Left colon (tissue), 2 donors: ENCODE measurements around the gene CGB2. TPM values are rescaled to one million over a fixed set of nuclear protein-coding genes. Genes with fewer than 3 reads are reported as not detected.
"Not testable (repeated sequence)": the region's sequence is repeated elsewhere in the genome, so short reads cannot be mapped to it uniquely, and the experiment has no call there.

ENCODE experiments used
- ATAC-seq: fragments of 200-7000 bp; cut with Tn5 transposase; one replicate; pipeline ENCODE4 v1.9.1; 2020; ENCODE audit warnings: mild to moderate bottlenecking, moderate library complexity
- DNase-seq, 2 donors: peaks; one replicate each; pipeline ENCODE4 v3.0.0-alpha.2; 2020
- intact Hi-C, 2 donors: fragments of 100-400 bp; cut with DNase I in 1 of 2; cut with micrococcal nuclease in 1 of 2; formaldehyde crosslinking; loops; one replicate each; pipeline versions ENCODE4 v1.11.2 to v1.14.0; 2022; cut with DNase I, micrococcal nuclease
- total RNA-seq, 2 donors: library from RNA; stranded (reverse); fragmentation: NEBNext Ultra II Directional; extraction: Animal tissue kit (Norgen Biotek cat#: 25700); gene quantifications; one replicate each; pipeline ENCODE4 v1.2.1, GENCODE V29; 2021
- donor health status: DM: no; HTN: no; CAD: no.
- donor health status: DM: yes; HTN: yes; CAD: no.

CGB2 gene
- total RNA-seq, 2 donors from 2014 or later, result not detected

GRCh38 chr19:49004964-49005614 is 26.6 kb upstream of the CGB2 start:
- no peak for DNase-seq
- ATAC-seq, result no peak
- intact Hi-C loops, result no loop called here

GRCh38 chr19:49006905-49007304 is 24.8 kb upstream of the CGB2 start:
- intact Hi-C loops, result no loop called here
- no peak for ATAC-seq
- DNase-seq, result no peak

DNA sequence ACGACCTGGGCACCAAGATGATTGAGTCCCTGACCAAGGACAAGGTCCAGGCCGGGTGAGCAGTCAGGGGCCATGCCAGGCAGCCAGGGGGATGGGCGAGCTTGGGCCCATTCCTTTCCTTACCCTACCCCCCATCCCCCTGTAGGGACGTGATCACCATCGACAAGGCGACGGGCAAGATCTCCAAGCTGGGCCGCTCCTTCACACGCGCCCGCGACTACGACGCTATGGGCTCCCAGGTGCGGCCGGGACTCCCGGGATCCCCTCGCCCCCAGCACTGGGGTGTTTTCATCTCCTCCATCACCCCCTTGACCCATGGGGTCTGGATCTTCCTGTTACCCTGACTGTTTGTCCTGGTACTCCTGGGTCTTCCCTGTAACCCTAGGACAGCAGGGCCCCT is 21.9 kb upstream of the CGB2 start:
- ATAC-seq (no peak), DNase-seq (no peak)
- intact Hi-C loops, result no loop called here

DNA sequence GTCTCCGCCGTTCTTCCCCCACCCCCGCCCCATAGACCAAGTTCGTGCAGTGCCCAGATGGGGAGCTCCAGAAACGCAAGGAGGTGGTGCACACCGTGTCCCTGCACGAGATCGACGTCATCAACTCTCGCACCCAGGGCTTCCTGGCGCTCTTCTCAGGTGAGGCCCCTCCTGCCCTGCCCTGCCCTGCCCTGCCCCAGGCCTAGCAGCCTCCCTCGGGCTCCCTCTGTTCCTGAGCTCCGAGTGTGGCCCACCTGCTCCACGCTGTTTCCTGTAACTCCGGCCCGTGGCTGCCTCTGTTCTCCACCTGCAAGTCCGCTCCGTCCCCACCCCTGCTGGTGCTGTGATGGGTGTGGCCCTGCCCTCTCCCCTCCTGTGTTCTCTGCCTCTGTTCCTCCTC is 21.2 kb upstream of the CGB2 start:
- intact Hi-C loops, result no loop called here
- no peak for ATAC-seq

DNA sequence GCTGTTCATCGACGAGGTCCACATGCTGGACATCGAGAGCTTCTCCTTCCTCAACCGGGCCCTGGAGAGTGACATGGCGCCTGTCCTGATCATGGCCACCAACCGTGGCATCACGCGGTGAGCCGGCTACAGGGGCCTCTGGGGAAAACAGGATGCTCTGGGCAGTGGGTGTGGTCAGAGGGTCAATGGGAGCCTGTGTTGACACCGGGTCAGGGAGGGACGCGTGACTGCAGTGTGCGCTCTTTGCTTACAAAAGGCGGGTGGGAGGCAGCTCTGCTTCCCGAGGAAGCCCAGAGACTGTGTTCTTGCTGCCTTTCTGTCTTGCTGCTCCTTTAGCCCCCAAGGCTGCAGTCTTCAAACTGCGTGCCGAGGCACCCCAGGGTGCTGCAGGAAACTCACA is 20.5 kb upstream of the CGB2 start:
- intact Hi-C loops, result no loop called here
- DNase-seq (no peak), ATAC-seq (no peak)

More for the DNA sequence above, 21.2 kb upstream of the CGB2 start:
- DNase-seq, result no peak

- ATAC-seq, result no peak
- intact Hi-C loops, result no loop called here
Observed at GRCh38 chr19:49014123-49014869, 17.4 kb upstream of the CGB2 start.

DNA sequence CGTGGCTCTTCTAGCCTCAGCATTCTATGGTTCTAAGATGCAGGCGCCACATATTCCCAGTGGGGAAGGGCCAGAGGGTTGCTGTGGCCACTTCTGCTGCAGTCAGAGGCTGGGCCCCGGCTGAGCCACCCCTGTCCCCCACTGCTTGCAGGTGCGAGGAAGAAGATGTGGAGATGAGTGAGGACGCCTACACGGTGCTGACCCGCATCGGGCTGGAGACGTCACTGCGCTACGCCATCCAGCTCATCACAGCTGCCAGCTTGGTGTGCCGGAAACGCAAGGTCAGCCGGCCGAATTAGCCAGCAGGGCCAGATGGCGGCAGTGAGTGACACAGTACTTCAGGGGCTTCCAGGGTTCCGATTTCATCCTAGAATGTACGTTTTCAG is 16.8 kb upstream of the CGB2 start:
- ATAC-seq (no peak), DNase-seq (no peak)
- intact Hi-C loops, result no loop called here

More at GRCh38 chr19:49014123-49014869, 17.4 kb upstream of the CGB2 start:
- DNase-seq, result no peak

- DNase-seq, result no peak
- intact Hi-C loops, result no loop called here
Observed at GRCh38 chr19:49016067-49016839, 15.4 kb upstream of the CGB2 start.

DNA sequence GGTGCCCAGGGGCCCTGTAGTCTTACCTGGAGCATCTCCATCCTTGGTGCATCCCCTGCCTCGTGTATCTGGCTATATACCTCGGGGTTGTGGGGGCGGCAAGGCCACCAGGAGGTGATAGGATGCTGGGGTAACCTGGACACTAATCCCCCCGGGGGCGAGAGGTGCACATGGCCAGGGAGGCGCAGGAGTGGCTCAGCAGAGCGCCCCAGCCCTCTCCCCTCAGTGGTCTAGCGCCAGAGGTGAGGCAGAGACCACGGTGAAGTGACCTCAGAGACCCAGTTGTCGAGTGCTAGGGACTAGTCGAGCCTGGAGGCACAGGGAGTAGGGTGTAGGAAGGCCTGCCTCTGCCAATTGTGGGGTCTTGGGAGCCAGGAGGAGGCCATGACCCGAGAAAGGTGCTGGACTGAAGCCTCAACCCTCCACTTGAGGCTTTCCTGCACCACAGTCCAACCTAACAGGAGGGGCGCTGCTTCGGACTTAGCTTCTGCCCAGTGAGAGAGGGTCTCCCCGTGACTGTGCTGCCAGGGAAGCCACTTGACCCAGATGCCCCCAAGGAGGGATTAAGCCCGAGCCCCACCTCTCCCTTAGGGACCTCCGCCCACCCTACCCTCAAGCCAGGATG is 14.5 kb upstream of the CGB2 start, which contains the start of gene LHB:
TSS of gene LHB (minus strand) at position 51 of the 625 bp plus-strand sequence. CDS start at position 41, 10 bp downstream.
- DNase-seq (no peak), ATAC-seq (no peak)
- intact Hi-C loops, result no loop called here

More at GRCh38 chr19:49016067-49016839, 15.4 kb upstream of the CGB2 start:
- ATAC-seq, result no peak

DNA sequence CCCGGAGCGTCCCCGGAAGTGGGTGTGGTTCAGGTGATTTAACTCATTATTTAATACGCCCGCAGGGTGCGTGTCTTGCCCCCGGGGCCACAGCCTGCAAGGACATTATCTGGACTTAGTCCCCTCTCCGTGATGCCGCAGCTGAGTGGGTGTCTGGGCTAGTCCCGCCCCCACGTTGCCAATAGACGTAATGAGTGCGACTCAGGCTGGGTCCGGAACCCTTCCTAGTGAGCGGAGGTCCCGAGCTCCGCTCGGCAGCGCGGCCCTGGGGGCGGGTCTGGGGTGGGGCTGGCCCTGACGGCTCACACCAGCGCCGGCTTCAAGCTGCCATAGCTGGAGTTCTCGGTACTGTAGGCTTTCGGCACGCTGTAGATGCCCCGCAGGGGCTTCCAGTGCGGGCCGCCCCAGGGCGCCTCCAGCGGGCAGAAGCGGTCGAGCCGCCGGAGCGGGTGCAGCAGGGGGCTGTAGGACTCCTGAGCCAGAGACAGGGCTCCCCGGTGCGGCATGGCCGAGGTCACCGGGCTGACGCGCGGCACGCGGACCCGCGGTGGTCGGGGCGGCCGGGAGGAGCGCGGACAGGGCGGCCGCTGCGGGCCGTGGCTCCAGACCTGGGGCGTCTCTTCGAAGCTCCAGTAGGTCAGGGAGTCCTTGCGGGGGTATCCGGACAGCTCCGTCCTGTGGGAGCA is 13.9 kb upstream of the CGB2 start:
- DNase-seq (peak; percentile 46 to 63), ATAC-seq (peak; percentile 54)
- intact Hi-C loops, result no loop called here

DNA sequence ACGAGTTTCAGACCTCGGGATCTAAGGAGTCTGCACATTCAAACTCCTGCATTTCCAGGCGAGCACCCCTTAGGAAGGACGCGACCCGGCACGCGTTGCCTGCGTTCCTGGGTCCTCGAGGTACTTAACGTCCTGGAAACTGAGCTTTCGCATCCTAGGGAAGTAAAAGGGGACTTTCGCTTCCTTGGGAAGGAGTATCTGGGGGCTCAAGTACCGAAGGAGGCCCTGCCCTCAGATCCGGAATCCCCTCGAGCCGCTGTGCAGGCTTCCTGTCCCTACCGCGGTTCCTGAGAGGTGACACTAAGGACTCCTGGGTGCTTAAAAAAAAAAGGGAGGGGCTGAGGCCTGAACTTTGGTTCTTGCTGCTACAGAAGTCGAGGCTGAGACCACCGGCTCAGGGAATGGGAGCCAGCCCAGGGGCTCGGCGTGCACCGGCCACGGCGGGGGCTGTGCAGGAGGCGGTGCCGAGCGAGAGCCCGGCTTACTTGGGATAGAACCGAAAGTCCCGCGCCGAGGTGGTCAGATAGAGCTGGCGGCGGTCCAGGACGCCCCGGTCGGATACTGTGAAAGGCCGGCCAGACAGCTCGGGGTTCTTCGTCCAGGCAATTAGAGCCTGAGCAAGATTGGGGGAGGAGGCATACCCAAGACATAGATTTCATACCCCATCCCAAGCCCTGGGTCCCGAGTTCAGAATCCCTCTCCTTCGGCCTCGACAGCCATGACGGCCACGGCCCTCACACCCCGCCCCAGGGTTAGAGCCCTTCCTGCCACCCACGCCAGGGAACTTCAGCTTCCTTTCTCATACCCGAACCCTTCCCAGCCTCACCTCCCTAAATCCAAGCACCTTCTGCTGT is 13.1 kb upstream of the CGB2 start:
- peak; percentile 23 for ATAC-seq
- intact Hi-C loops, result not testable (repeated sequence)
- peak in 1 of 2 donors; percentile 53 for DNase-seq

GRCh38 chr19:49019242-49019932 is 12.3 kb upstream of the CGB2 start:
- peak; percentile 81 for ATAC-seq
- DNase-seq, result peak; percentile 60 to 89
- intact Hi-C loops, result no loop called here

DNA sequence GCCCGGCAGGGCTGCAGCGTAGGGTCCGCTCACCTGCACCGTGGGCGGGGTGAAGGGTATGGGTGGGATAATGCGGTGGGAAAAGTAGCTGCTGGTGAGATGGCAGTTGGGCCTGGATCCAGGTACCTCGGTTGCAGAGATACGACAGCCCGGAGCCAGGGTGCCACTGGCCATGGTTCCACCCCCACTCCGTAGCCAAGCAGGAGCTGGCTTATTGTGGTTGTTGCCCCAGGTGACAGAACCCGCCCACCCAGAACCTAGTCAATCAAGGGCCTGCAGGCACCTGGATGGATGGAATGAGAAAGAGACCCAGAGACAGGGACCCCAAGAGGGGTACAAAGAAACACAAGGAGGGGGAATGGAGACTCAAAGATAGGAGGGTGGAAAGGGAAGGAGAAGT is 11.3 kb upstream of the CGB2 start:
- DNase-seq, result no peak
- ATAC-seq, result no peak
- intact Hi-C loops, result no loop called here

GRCh38 chr19:49020931-49021895 is 10.5 kb upstream of the CGB2 start:
- no peak for DNase-seq
- intact Hi-C loops, result no loop called here
- ATAC-seq, result no peak

DNA sequence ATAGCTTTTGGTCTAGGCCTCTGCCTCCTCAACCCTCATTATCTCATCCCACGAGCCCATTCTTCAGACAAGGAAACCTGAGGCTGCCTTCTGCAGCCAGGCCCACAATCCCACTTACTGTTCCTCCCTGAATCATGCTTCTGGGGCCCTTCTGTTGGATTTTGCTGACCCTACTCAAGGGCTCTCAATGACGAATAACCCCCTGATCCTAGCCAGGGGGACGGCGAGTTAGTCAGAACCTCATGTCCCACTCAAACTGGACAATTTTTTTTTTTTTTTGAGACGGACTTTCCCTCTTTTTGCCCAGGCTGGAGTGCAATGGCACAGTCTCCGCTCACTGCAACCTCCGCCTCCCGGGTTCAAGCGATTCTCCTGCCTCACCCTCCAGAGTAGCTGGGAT is 9.6 kb upstream of the CGB2 start:
- intact Hi-C loops, result no loop called here
- ATAC-seq, result no peak
- no peak for DNase-seq

- ATAC-seq, DNase-seq, intact Hi-C loops: not testable (repeated sequence)
Observed at GRCh38 chr19:49024233-49024632, 7.5 kb upstream of the CGB2 start, which contains the start of gene CGB3. Gene CGB3 (minus strand): TSS chr19:49024333. CDS start chr19:49023971, 362 bp downstream.
